ENCODE results near the gene FARSA. TPM values are rescaled to one million over a fixed set of nuclear protein-coding genes. Genes with fewer than 3 reads are reported as not detected.

Gene FARSA
- total and polyA plus RNA-seq, 2 of the 13 experiments (the other 11 are each of a cell fraction or from before 2014, with no cell fraction given), result 25.9 to 72.0 TPM

- TF ChIP-seq ARID3A (IDR thresholded peaks at IDR 0.05; ENCODE audit: low read depth, low read length), result no peak
- TF ChIP-seq ZNF672 (CRISPR knock-in tag; IDR thresholded peaks at IDR 0.05), result no peak
- TF ChIP-seq AKAP8 (CRISPR knock-in tag; IDR thresholded peaks at IDR 0.05), result peak; percentile 95
- TF ChIP-seq ZNF543 (CRISPR knock-in tag; IDR thresholded peaks at IDR 0.05), result 0 out of 2 replicates have a peak, but pooled peaks have one; percentile 43
- no peak for TF ChIP-seq ZNF512B (CRISPR knock-in tag; IDR thresholded peaks at IDR 0.05; ENCODE audit: borderline replicate concordance)
- no peak for TF ChIP-seq TOE1 (CRISPR knock-in tag; IDR thresholded peaks at IDR 0.05)
- peak; percentile 81 for TF ChIP-seq ZBTB7A (CRISPR knock-in tag; IDR thresholded peaks at IDR 0.05)
- TF ChIP-seq ZNF749 (CRISPR knock-in tag; IDR thresholded peaks at IDR 0.05; ENCODE audit: borderline replicate concordance), result no peak
- peak; percentile 75; the same call in 1 of the 2 replicates for TF ChIP-seq ZNF503 (CRISPR knock-in tag; IDR thresholded peaks at IDR 0.05)
- TF ChIP-seq DZIP1 (CRISPR knock-in tag; IDR thresholded peaks at IDR 0.05), result no peak
- TF ChIP-seq ZNF263 (CRISPR knock-in tag; IDR thresholded peaks at IDR 0.05), result peak; percentile 58
- no peak for TF ChIP-seq SSRP1 (CRISPR knock-in tag; IDR thresholded peaks at IDR 0.05)
- TF ChIP-seq ZNF639 (CRISPR knock-in tag; conservative IDR thresholded peaks at IDR 0.05), result peak; percentile 77
- peak; percentile 85; the same call in 1 of the 2 replicates for TF ChIP-seq ERF (CRISPR knock-in tag; IDR thresholded peaks at IDR 0.05)
- peak; percentile 58 for TF ChIP-seq TBL1XR1 (IDR thresholded peaks at IDR 0.05; ENCODE audit: borderline replicate concordance, low read length, partially characterized antibody)
- peak; percentile 99 for TF ChIP-seq RBFOX2 (IDR thresholded peaks at IDR 0.05; ENCODE audit: low read depth, low read length)
- TF ChIP-seq ZNF253 (CRISPR knock-in tag; IDR thresholded peaks at IDR 0.05; ENCODE audit: borderline replicate concordance), result no peak
- peak; percentile 32; the same call in 1 of the 2 replicates for TF ChIP-seq KMT2A (CRISPR knock-in tag; IDR thresholded peaks at IDR 0.05)
Observed at GRCh38 chr19:12945479-12946091, 12.1 kb upstream of the FARSA start, which contains the start of gene RAD23A (continued).

Measured in HepG2 (cell line).